ENCODE data around the gene PTGS1.
A peak's percentile ranks its signal among the peaks of the same experiment; 100 is the strongest.
"Not testable (repeated sequence)": the region's sequence is repeated elsewhere in the genome, so short reads cannot be mapped to it uniquely, and the experiment has no call there.

The PTGS1 gene

GRCh38 chr9:122370869-122371755 lies at the start of gene PTGS1:
PTGS1 (plus strand) TSS chr9:122371024; CDS start chr9:122371085, 61 bp downstream.
- Histone ChIP-seq H3K4me3 (ENCODE audit: low read length, poor library complexity, severe bottlenecking) (peak within 1 kb of the TSS; percentile 71), H3K4me1 (ENCODE audit: insufficient read depth, low read length, poor library complexity, severe bottlenecking) (peaks cover 23% of the 10 kb centered on the region), H3K9me3 (ENCODE audit: insufficient read depth, low read depth, low read length) (no peaks in the 10 kb centered on the region), H3K4me2 (ENCODE audit: low read depth, low read length, poor library complexity, severe bottlenecking) (peak within 1 kb of the TSS; percentile 78), H3K9ac (ENCODE audit: low read depth, low read length, poor library complexity, severe bottlenecking) (peak within 1 kb of the TSS; percentile 64), H3K79me2 (ENCODE audit: insufficient read depth, low read length) (no peaks in the 10 kb centered on the region), H3K9me2 (replicated peaks; ENCODE audit: low read depth, low read length) (no peaks in the 10 kb centered on the region), H2AFZ (ENCODE audit: low read length) (peak within 1 kb of the TSS; percentile 86), H3F3A (ENCODE audit: low read depth) (no peaks in the 10 kb centered on the region), H3K27me3 (ENCODE audit: insufficient read depth, low read length, poor library complexity, severe bottlenecking) (no peaks in the 10 kb centered on the region), H4K20me1 (ENCODE audit: insufficient read depth, low read length, poor library complexity, severe bottlenecking) (no peaks in the 10 kb centered on the region), H3K36me3 (ENCODE audit: insufficient read depth, low read length) (no peaks in the 10 kb centered on the region)
- no peak for TF ChIP-seq CTCF (conservative IDR thresholded peaks at IDR 0.05; ENCODE audit: low read length)
- no peak for TF ChIP-seq EZH2phosphoT487 (IDR thresholded peaks at IDR 0.05; ENCODE audit: borderline replicate concordance)

- TF ChIP-seq CTCF (conservative IDR thresholded peaks at IDR 0.05; ENCODE audit: low read length) (no peak), EZH2phosphoT487 (IDR thresholded peaks at IDR 0.05; ENCODE audit: borderline replicate concordance) (no peak)
- Histone ChIP-seq H2AFZ (ENCODE audit: low read length) (no peak overlapping the region), H3K79me2 (ENCODE audit: insufficient read depth, low read length) (no peaks in the 10 kb centered on the region), H3K36me3 (ENCODE audit: insufficient read depth, low read length) (peaks cover 21% of the 10 kb centered on the region; the same call in 1 of the 2 replicates), H3K27me3 (ENCODE audit: insufficient read depth, low read length, poor library complexity, severe bottlenecking) (no peaks in the 10 kb centered on the region), H3K4me3 (ENCODE audit: low read length, poor library complexity, severe bottlenecking) (no peak overlapping the region), H3K9me3 (ENCODE audit: insufficient read depth, low read depth, low read length) (no peaks in the 10 kb centered on the region), H3K9me2 (replicated peaks; ENCODE audit: low read depth, low read length) (no peaks in the 10 kb centered on the region), H3K4me2 (ENCODE audit: low read depth, low read length, poor library complexity, severe bottlenecking) (no peak overlapping the region), H4K20me1 (ENCODE audit: insufficient read depth, low read length, poor library complexity, severe bottlenecking) (no peaks in the 10 kb centered on the region), H3F3A (ENCODE audit: low read depth) (no peaks in the 10 kb centered on the region), H3K4me1 (ENCODE audit: insufficient read depth, low read length, poor library complexity, severe bottlenecking) (no peaks in the 10 kb centered on the region), H3K9ac (ENCODE audit: low read depth, low read length, poor library complexity, severe bottlenecking) (no peak overlapping the region)
These were observed 48.3 kb upstream of the PTGS1 start for GRCh38 chr9:122322553-122322952.

- H3K36me3 ChIP-seq (ENCODE audit: insufficient read depth, low read length): peaks cover 21% of the 10 kb centered on the region; the same call in 1 of the 2 replicates
- H3K4me1 ChIP-seq (ENCODE audit: insufficient read depth, low read length, poor library complexity, severe bottlenecking); H3K9me3 ChIP-seq (ENCODE audit: insufficient read depth, low read depth, low read length); H3K9ac ChIP-seq (ENCODE audit: low read depth, low read length, poor library complexity, severe bottlenecking); H3K9me2 ChIP-seq (replicated peaks; ENCODE audit: low read depth, low read length); H3K4me2 ChIP-seq (ENCODE audit: low read depth, low read length, poor library complexity, severe bottlenecking); H2AFZ ChIP-seq (ENCODE audit: low read length); H3K27me3 ChIP-seq (ENCODE audit: insufficient read depth, low read length, poor library complexity, severe bottlenecking); H3F3A ChIP-seq (ENCODE audit: low read depth); H3K79me2 ChIP-seq (ENCODE audit: insufficient read depth, low read length); H3K4me3 ChIP-seq (ENCODE audit: low read length, poor library complexity, severe bottlenecking); H4K20me1 ChIP-seq (ENCODE audit: insufficient read depth, low read length, poor library complexity, severe bottlenecking): not testable (repeated sequence)
These were observed 46.2 kb upstream of the PTGS1 start for GRCh38 chr9:122324665-122325064.

Measured in Loucy (cell line).